Breast epithelium (tissue), 3 donors: Measurements from ENCODE around the gene ABCC2.

Experiments
- CTCF ChIP-seq, 3 donors: fragments of 450-650 bp; IDR thresholded peaks; one replicate each; pipeline ENCODE4 v1.5.1; 2016 to 2017; ENCODE audit warnings: antibody characterized with exemption in 3 of 3, mild to moderate bottlenecking in 3 of 3, moderate library complexity in 3 of 3
- POLR2A ChIP-seq: fragments of 450-650 bp; IDR thresholded peaks from one replicate; pipeline ENCODE4 v1.6.1; 2016; ENCODE audit warnings: antibody characterized with exemption, mild to moderate bottlenecking, moderate library complexity
- POLR2AphosphoS5 ChIP-seq, 3 donors: sonication (generic); formaldehyde crosslinking; IDR thresholded peaks; one replicate each; pipeline ENCODE4 v1.6.1; 2017; ENCODE audit warnings: antibody characterized with exemption in 3 of 3

- TF ChIP-seq CTCF (IDR thresholded peaks at IDR 0.05) (no peak), POLR2AphosphoS5 (IDR thresholded peaks at IDR 0.05) (no peak), POLR2A (no peak)
Measured at GRCh38 chr10:99784727-99785441, 2.4 kb downstream of the ABCC2 start.
